Mammary epithelial cell (primary cell): ENCODE data around the gene PGAP3.

ENCODE experiments used
- CTCF ChIP-seq, 2 donors: IDR thresholded peaks in 1 of 2; conservative IDR thresholded peaks in 1 of 2; 2 replicates each; pipeline ENCODE4 v1.5.1; 2011 to 2012; ENCODE audit warnings: inconsistent platforms in 2 of 2, low read length in 2 of 2, mild to moderate bottlenecking in 2 of 2, control low read depth in 1 of 2, low read depth in 1 of 2; ENCODE audit not compliant: insufficient read depth in 1 of 2; ENCODE audit errors: extremely low read depth in 1 of 2
- EZH2 ChIP-seq: IDR thresholded peaks from 2 replicates; pipeline ENCODE4 v1.6.1; 2012; ENCODE audit warnings: low read length, inconsistent platforms, borderline replicate concordance

DNA sequence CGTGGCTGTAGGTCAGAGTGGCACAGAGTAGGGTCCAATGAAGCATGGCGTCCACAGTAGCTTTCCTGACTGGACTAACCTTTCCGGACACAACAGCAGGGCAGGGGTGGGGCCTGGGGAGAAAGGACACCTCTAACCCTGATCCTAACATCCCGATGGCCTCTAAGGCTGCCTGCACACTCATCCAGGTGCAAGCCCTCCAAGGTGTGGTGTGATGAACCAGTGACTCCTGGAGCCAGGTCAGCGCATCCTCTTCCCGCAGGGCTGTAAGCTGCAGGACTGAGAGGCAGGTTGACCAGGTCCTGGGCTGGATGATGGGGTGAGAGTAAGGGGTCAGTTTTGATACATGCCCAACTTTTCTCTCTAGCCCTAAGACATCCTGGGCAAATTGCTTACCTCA lies 8.9 kb upstream of the PGAP3 start:
- no peak for TF ChIP-seq CTCF (conservative IDR thresholded peaks at IDR 0.05 in 1 of 2, IDR thresholded peaks at IDR 0.05 in 1 of 2; ENCODE audit: extremely low read depth in 1 of 2, insufficient read depth in 1 of 2, low read depth in 1 of 2, low read length in 2 of 2)
- no peak for TF ChIP-seq EZH2
